ENCODE results near the gene ETV6.
"Not testable (repeated sequence)": the region's sequence is repeated elsewhere in the genome, so short reads cannot be mapped to it uniquely, and the experiment has no call there.

The ETV6 gene

GRCh38 chr12:11901701-11902524 lies 252.4 kb downstream of the ETV6 start:
- no peak overlapping the region for H3K27ac ChIP-seq
- TF ChIP-seq, protein P1, sequence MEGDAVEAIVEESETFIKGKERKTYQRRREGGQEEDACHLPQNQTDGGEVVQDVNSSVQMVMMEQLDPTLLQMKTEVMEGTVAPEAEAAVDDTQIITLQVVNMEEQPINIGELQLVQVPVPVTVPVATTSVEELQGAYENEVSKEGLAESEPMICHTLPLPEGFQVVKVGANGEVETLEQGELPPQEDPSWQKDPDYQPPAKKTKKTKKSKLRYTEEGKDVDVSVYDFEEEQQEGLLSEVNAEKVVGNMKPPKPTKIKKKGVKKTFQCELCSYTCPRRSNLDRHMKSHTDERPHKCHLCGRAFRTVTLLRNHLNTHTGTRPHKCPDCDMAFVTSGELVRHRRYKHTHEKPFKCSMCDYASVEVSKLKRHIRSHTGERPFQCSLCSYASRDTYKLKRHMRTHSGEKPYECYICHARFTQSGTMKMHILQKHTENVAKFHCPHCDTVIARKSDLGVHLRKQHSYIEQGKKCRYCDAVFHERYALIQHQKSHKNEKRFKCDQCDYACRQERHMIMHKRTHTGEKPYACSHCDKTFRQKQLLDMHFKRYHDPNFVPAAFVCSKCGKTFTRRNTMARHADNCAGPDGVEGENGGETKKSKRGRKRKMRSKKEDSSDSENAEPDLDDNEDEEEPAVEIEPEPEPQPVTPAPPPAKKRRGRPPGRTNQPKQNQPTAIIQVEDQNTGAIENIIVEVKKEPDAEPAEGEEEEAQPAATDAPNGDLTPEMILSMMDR (conservative IDR thresholded peaks at IDR 0.05) = no peak

DNA sequence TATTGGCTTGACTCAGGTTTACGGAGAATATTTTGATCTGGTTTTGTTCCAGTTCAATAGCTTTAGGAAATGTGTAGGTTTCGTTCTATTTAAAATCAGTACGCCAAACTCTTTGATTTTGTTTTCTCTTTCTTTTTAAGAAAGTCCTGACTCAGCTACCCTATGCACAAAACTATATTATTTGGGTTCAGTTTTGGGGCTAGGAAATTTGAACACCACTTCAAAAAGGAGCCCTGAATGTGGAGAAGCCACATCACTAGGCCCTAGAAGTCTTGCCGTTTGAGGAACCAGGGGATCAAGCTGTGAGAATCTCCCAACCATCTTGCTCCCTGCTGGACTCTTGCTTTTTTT lies 253.0 kb downstream of the ETV6 start:
- TF ChIP-seq, protein P1 (conservative IDR thresholded peaks at IDR 0.05) = no peak
- no peak overlapping the region for H3K27ac ChIP-seq

DNA sequence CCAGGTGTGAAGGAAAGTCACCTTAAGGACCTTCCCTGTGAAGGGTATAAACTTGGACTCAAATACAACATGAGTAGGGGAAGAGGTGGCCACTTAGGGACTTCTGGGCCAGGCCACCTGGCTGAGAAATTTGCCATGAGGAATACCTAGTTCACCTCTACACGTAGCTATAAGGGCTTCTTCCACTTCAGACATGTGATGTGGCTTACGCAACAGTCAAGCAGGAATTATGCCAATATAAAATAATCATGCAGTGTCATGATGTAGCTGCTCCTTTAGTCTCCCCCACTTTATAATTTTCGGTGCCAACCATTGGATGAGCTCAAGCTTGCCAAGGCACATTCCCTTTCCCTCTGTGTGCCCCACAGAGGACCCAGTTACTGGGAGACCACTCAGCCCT lies 254.7 kb downstream of the ETV6 start:
- TF ChIP-seq, protein P1 (conservative IDR thresholded peaks at IDR 0.05) = no peak
- no peak overlapping the region for H3K27ac ChIP-seq

DNA sequence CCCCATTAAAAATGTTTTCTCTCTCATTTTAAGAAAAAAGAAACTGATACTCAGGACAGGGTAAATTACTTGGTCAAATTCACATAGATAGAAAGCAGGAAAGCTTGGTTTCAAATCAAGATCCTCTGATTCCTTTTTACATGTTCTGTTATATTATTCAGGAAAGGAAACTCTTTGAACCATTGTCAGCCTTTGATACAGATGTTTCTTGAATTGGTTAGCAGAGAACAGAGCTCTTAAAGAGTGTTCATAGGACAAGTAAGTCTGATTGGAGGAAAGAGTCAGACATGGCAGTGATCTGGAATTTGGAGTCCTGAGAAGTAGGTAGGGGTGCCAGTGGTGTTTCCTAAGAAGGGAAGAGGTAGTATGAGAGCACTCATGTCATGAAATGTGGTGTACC lies 256.1 kb downstream of the ETV6 start:
- TF ChIP-seq, protein P1 (conservative IDR thresholded peaks at IDR 0.05) = no peak
- no peak overlapping the region for H3K27ac ChIP-seq

GRCh38 chr12:11906286-11906935 lies 256.9 kb downstream of the ETV6 start:
- H3K27ac ChIP-seq = no peak overlapping the region
- TF ChIP-seq, protein P1 (conservative IDR thresholded peaks at IDR 0.05) = no peak

DNA sequence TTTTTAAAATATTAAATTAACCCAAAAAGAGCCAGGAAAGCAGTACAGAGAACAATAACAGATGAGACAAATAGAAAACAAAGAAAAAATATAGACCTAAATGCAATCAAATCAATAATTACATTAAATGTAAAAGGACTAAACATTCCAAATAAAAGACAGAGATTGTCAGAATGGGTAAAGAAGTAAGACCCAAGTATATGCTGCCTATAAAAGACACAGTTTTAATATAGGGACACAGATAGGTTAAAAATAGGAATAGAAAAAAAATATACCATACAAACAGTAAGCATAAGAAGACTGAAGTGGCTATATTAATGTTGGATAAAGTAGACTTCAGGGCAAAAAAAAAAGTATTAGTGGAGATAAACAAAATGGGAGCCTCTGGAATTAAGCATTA lies 258.2 kb downstream of the ETV6 start:
- H3K27ac ChIP-seq = no peak overlapping the region
- TF ChIP-seq, protein P1 (conservative IDR thresholded peaks at IDR 0.05) = no peak

GRCh38 chr12:11909406-11909805 lies 259.9 kb downstream of the ETV6 start:
- H3K27ac ChIP-seq = not testable (repeated sequence)

DNA sequence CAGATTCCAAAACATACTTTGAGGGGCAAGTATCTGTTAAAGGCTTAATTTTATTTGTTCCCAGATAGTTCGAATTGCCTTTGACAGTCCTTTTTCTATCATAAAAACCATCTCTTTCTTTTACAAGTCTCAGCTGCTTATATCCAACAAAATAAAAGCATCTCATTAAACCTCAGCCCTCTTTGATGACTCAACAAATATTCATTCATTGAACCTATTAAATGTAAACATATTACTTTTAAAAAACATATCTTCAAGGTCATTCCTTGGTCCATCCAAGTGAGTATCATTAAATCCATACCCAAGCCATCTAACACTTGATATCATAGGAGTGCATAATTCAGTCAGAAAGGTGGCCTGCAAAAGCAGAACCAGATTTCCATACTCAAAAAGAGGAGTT lies 266.6 kb downstream of the ETV6 start:
- TF ChIP-seq, protein P1 (conservative IDR thresholded peaks at IDR 0.05) = no peak
- H3K27ac ChIP-seq = no peak overlapping the region
